ENCODE measurements around the gene GRM3.
A peak's percentile ranks its signal among the peaks of the same experiment; 100 is the strongest.

GRM3 gene

DNA sequence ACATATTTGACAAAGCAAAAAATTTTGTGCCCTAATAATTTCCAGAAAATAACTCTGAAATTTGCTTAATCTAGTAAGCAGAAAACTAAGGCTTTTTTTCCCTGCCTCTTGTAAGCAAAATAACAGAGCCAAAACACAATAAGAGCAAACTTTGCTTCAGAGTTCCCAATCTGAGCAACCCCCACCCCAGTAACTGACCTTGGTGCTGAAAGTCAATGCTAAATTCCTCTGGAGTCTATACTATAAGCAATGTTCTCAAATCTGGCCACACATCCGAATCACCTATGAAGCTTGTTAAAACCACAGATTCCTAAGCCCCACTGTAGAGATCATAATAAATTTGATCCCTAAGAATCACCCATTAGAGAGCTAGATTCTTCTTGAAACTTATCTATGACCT, 265.2 kb downstream of the GRM3 start:
- no peak overlapping the region for H3K4me3 ChIP-seq (ENCODE audit: low read length)
- TF ChIP-seq, protein P1, sequence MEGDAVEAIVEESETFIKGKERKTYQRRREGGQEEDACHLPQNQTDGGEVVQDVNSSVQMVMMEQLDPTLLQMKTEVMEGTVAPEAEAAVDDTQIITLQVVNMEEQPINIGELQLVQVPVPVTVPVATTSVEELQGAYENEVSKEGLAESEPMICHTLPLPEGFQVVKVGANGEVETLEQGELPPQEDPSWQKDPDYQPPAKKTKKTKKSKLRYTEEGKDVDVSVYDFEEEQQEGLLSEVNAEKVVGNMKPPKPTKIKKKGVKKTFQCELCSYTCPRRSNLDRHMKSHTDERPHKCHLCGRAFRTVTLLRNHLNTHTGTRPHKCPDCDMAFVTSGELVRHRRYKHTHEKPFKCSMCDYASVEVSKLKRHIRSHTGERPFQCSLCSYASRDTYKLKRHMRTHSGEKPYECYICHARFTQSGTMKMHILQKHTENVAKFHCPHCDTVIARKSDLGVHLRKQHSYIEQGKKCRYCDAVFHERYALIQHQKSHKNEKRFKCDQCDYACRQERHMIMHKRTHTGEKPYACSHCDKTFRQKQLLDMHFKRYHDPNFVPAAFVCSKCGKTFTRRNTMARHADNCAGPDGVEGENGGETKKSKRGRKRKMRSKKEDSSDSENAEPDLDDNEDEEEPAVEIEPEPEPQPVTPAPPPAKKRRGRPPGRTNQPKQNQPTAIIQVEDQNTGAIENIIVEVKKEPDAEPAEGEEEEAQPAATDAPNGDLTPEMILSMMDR (conservative IDR thresholded peaks at IDR 0.05; ENCODE audit: low read depth, low read length): no peak
- DNase-seq (ENCODE audit: low read depth): no peak

DNA sequence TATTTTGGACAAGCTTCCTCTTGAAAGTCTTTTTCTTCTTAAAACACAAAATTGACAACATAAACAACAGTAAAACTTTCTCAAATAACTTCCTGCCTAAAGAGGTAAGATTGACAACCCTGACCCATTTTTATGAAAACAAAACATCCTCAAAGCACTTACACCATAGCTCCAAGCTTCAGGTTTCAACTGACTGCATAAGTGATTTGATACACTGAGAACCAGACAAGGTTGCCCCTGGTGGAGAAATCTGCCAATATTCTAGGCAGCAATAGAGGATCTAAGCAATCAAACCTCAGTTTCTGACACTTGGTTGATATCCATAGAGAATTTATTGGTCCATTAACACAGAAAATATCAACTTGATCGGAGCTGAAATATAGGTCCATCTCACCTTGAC, 267.9 kb downstream of the GRM3 start:
- TF ChIP-seq, protein P1 (conservative IDR thresholded peaks at IDR 0.05; ENCODE audit: low read depth, low read length): peak; percentile 22
- no peak for DNase-seq (ENCODE audit: low read depth)
- no peak overlapping the region for H3K4me3 ChIP-seq (ENCODE audit: low read length)

DNA sequence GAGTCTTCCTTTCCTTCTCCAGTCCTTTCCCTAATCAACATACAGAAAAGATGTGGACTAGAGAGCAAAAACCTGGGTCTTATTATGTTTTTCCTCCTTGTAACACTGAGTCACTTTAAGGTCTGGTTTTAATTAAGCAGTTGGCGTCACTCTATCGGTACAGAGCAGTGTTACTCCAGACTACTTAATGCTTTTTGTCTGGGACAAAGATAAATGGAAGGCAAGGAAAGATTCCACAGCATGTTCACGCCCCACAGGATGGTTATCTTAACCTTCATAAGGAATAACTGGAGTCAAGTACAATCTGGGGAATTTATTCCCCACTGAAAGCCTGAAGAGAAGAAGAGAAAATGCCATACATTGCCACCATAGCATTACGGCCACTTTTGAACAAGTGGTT, 270.0 kb downstream of the GRM3 start:
- H3K4me3 ChIP-seq (ENCODE audit: low read length): no peak overlapping the region
- no peak for DNase-seq (ENCODE audit: low read depth)
- TF ChIP-seq, protein P1 (conservative IDR thresholded peaks at IDR 0.05; ENCODE audit: low read depth, low read length): no peak

All from retinal pigment epithelial cell (primary cell).